WI38 (cell line): ENCODE measurements around the gene PIEZO1.
A peak's percentile ranks its signal among the peaks of the same experiment; 100 is the strongest.

Experiments used
- H3K4me3 ChIP-seq: 2 replicates; pipeline ENCODE4 v1.5.1; 2011; ENCODE audit warnings: low read depth, mild to moderate bottlenecking, control low read depth, low read length
- TF ChIP-seq, protein P1 (sequence below): IDR thresholded peaks from 2 replicates; pipeline ENCODE4 v1.5.1; 2012; ENCODE audit warnings: low read depth, mild to moderate bottlenecking, control low read depth, low read length

The PIEZO1 gene

DNA sequence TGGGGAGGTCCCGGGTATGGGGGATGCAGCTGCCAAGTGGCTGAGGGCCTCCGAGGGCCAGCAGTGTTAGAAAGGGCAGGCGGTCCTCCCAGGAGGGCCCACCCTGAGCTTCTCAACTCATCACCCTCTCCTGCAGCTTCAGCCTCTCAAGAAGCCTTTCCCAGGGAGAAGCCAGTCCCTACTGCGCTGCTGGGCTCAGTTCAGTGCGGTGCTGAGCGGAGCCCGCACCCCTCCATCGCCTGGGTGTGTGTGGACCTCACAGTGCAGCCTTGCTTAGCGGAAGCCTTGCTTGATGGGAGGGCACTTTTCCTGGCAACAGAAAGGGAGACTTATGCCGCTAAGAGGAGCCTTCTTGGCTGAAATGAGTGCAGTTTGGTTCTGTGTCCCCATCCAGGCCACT is 30.2 kb upstream of the PIEZO1 start:
- no peak overlapping the region for H3K4me3 ChIP-seq
- TF ChIP-seq, protein P1, sequence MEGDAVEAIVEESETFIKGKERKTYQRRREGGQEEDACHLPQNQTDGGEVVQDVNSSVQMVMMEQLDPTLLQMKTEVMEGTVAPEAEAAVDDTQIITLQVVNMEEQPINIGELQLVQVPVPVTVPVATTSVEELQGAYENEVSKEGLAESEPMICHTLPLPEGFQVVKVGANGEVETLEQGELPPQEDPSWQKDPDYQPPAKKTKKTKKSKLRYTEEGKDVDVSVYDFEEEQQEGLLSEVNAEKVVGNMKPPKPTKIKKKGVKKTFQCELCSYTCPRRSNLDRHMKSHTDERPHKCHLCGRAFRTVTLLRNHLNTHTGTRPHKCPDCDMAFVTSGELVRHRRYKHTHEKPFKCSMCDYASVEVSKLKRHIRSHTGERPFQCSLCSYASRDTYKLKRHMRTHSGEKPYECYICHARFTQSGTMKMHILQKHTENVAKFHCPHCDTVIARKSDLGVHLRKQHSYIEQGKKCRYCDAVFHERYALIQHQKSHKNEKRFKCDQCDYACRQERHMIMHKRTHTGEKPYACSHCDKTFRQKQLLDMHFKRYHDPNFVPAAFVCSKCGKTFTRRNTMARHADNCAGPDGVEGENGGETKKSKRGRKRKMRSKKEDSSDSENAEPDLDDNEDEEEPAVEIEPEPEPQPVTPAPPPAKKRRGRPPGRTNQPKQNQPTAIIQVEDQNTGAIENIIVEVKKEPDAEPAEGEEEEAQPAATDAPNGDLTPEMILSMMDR = no peak

DNA sequence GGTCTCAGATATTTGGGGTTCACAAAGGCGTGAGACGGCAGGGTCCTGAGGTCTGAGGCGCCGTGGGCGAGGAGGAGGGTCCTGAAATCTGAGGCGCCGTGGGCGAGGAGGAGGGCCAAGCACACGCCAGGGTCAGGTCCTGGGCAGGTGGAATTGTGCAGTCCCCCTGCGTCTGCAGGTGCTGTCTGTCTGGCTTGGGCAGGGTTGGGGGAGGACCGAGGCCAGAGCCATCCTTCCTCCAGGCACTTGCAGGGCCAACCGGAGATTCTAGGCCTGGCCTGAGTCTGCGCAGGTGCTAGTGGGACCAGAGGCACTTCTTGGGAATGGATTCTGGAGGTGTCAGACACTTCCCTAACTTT is 29.1 kb upstream of the PIEZO1 start:
- TF ChIP-seq, protein P1 = no peak
- no peak overlapping the region for H3K4me3 ChIP-seq

DNA sequence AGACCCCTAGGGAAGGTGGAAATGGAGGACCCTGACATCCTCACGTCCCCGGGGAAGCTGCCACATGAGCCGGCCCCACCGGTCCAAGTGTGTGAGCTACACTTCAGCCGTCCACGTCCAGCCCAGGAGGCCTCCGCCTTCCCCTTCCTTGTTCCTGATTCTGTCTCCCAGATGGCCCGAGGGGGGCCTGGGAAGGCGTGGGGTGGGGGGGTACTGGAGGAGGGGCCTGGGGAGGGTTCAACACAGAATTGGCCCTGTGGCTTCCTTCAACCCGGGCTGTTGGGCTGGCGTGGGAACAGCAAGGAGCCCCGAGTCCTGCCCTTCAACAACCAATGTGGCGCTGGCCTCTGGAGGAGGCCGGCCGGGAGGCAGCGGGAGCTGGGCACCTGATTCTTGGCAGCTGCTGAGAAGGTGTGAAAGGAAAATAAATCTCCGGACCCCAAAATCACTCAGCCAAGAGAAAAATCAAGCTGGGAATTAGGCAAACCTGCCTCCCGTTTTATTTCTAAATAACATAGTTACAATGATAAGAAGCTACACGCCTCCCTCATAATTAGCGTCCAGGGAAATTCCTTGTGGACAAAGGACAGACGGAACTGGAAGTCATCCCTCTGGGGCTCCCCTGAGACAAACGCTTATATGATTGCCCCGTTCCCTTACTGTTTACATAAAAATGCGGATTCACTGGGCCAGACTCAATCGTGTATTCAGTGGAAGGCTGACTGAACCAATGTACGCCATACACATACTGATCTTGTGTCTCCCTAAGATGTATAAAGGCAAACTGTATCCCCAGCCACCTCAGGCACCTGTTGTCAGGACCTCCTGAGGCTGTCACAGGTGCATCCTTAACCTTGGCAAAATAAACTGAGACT is 28.5 kb upstream of the PIEZO1 start:
- TF ChIP-seq, protein P1 = no peak
- H3K4me3 ChIP-seq = no peak overlapping the region

DNA sequence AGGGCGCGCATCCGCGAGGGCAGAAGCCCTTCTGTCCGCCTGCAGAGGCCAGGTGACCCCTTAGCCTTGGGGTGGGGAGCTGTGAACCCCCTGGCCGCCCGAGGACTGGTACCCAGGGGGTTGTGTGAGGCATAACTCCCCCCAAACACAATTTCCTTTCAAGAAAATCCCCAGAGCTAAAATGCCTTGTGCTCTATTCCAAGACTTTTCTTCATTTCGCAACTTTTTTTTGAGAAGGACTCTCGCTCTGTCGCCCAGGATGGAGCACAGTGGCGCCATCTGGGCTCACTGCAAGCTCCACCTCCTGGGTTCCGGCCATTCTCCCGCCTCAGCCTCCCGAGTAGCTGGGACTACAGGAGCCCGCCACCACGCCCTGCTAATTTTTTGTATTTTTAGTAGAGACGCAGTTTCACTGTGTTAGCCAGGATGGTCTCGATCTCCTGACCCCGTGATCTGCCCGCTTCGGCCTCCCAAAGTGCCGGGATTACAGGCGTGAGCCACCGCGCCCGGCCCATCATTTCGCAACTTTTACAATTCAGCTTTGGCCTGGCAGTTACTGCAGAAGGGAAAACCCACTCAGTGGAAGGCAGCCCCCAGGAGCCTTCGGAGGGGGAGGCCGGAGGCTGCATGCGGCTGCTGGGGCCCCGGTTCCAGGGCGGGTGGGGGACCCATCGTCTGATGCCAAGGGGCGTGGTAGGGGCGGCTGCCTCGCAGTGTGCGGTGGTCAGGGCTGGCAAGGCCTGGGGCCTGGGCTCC is 27.7 kb upstream of the PIEZO1 start:
- TF ChIP-seq, protein P1 = no peak
- peak overlapping the region; percentile 65 for H3K4me3 ChIP-seq

DNA sequence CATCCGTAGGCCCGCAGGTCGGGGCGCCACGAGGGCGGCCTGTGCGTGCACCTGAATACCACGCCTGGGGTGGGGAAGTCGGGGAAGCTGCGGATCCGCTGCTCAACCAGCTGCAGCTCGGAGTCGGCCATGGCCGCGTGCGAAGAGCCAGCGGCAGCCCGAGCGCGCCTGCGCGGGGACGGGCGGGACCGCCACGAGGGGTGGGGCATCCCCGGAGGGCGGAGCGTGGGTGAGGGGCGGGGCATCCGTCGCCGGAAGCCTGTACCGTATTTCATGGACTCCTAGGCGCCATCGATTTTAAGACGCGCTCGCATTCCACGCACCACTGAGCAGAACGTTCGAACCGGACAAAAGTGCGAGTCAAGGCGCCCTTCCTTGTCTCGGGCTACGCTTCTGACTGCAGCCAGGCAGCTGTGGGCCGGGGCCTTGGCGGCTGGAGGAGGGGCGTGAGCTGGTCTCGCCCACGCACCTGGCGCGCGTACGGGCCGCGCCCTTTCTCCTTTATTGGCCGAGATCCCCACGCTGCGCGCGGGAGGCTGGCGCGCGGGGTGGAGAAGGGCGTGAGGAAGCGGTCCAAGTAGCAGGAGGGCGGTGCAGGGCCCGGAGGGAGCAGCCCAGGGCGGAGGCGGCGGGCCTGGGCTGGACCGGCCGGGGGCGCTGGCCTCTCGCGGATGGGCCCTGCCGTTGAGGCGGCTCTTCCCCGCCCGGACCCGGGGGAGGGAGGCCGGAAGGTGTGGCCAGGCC is 26.9 kb upstream of the PIEZO1 start, which contains the start of gene APRT:
TSS of gene APRT (minus strand) at position 160 of the 744 bp plus-strand sequence. CDS start at position 131, 29 bp downstream.
- peak within 1 kb of the TSS; percentile 65 for H3K4me3 ChIP-seq
- TF ChIP-seq, protein P1 = peak; percentile 17; the same call in 1 of the 2 replicates

DNA sequence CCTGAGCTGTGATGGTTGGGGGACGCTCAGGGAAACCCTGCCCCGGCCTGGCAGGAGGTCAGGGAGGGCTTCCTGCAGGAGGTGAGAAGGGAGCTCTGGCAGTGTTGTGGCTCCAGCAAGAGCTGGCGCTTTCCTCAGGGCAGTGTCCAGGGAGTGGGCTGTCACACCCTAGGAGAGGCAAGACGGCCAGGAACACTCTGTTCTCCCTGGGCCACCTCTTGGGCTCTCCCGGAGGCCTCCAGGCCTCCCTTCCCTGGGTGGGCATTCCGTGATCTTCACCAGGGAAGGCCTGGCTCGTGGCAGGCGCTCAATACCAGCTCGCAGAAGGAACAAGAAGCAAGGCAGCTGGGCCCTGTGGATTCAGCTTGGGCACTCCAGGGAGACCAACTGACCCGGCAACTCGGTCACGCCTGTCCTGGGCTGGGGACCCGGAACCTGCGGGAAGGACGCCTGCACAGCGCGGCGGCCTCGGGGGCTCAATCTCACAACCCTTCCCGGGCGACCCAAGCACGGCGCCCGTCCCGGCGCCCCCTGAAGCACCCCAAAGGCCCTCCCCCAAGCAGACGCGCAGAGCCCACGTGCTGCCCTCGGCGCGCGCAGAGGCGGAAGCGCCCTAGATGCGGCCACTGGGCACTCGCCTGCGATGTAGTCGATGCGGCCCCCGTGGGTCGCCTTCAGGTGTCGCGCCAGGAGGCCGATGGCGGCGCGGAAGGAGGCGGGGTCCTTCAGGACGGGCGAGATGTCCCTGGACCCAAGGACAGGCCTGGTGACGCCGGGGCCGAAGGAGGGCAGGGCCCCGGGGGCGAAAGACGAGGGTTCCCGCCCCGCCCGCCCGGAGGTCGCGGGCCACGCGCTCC is 26.1 kb upstream of the PIEZO1 start:
- H3K4me3 ChIP-seq = peak overlapping the region; percentile 65
- TF ChIP-seq, protein P1 = no peak
